GM23248 (cell line): ENCODE results near the gene SETD9. TPM values are rescaled to one million over a fixed set of nuclear protein-coding genes. Genes with fewer than 3 reads are reported as not detected.

Experiments
- DNase-seq: peaks from one replicate; pipeline ENCODE4 v3.0.0-alpha.2; 2015
- H2AFZ ChIP-seq: fragments of 200-600 bp; sonication (generic); 2 replicates; pipeline ENCODE4 v1.6.1; 2016; ENCODE audit warnings: antibody characterized with exemption
- H3F3A ChIP-seq: fragments of 200-600 bp; sonication (generic); 2 replicates; pipeline ENCODE4 v1.6.1; 2016; ENCODE audit warnings: mild to moderate bottlenecking, antibody characterized with exemption, mixed run types; ENCODE audit not compliant: insufficient read depth
- H3K27ac ChIP-seq: fragments of 200-600 bp; sonication (generic); 2 replicates; pipeline ENCODE4 v1.5.1; 2016; ENCODE audit warnings: mild to moderate bottlenecking
- H3K27me3 ChIP-seq: fragments of 200-600 bp; sonication (generic); replicated peaks from 2 replicates; pipeline ENCODE4 v1.6.1; 2016; ENCODE audit warnings: mild to moderate bottlenecking; ENCODE audit not compliant: insufficient read depth
- H3K36me3 ChIP-seq: fragments of 200-600 bp; sonication (generic); 2 replicates; pipeline ENCODE4 v1.6.1; 2016; ENCODE audit warnings: low read depth, mild to moderate bottlenecking
- H3K4me1 ChIP-seq: fragments of 200-600 bp; sonication (generic); 2 replicates; pipeline ENCODE4 v1.6.1; 2016; ENCODE audit warnings: mild to moderate bottlenecking; ENCODE audit not compliant: insufficient read depth
- H3K4me2 ChIP-seq: fragments of 200-600 bp; sonication (generic); one replicate; pipeline ENCODE4 v1.6.1; 2016; ENCODE audit warnings: mild to moderate bottlenecking; ENCODE audit not compliant: unreplicated experiment
- H3K4me3 ChIP-seq: fragments of 200-600 bp; sonication (generic); 2 replicates; pipeline ENCODE4 v1.5.1; 2016; ENCODE audit warnings: mild to moderate bottlenecking
- H3K79me2 ChIP-seq: fragments of 200-600 bp; sonication (generic); 2 replicates; pipeline ENCODE4 v1.6.1; 2016; ENCODE audit warnings: mild to moderate bottlenecking; ENCODE audit not compliant: insufficient read depth
- H3K9ac ChIP-seq: fragments of 200-600 bp; sonication (generic); 2 replicates; pipeline ENCODE4 v1.6.1; 2016; ENCODE audit warnings: mild to moderate bottlenecking
- H3K9me2 ChIP-seq: fragments of 200-600 bp; sonication (generic); 2 replicates; pipeline ENCODE4 v1.6.1; 2016; ENCODE audit warnings: mixed run types, mild to moderate bottlenecking, moderate library complexity; ENCODE audit not compliant: insufficient read depth
- H3K9me3 ChIP-seq: fragments of 200-600 bp; sonication (generic); one replicate; pipeline ENCODE4 v1.6.1; 2017; ENCODE audit warnings: low read depth
- H4K20me1 ChIP-seq: fragments of 200-600 bp; sonication (generic); 2 replicates; pipeline ENCODE4 v1.6.0; 2016; ENCODE audit not compliant: insufficient read depth
- EZH2 ChIP-seq: fragments of 200-600 bp; sonication (generic); IDR thresholded peaks from 2 replicates; pipeline ENCODE4 v1.6.1; 2018; ENCODE audit warnings: antibody characterized with exemption, mild to moderate bottlenecking; ENCODE audit not compliant: insufficient read depth, poor library complexity, severe bottlenecking
- EZH2phosphoT487 ChIP-seq: fragments of 200-600 bp; sonication (generic); IDR thresholded peaks from 2 replicates; pipeline ENCODE4 v1.6.1; 2018; ENCODE audit warnings: antibody characterized with exemption, moderate library complexity, mild to moderate bottlenecking, low read depth; ENCODE audit not compliant: insufficient read depth
- WGBS, 2 experiments: methylation state at CpG; one replicate each; pipeline ENCODE4 v1.1.6; 2015 to 2017; ENCODE audit warnings: low lambda C conversion rate in 2 of 2, low coverage in 1 of 2; ENCODE audit errors: missing lambda C conversion rate in 2 of 2; 5-methylcytosine and 5-hydroxymethylcytosine counted together
- in situ Hi-C: fragments of 300-500 bp; cut with MboI; formaldehyde crosslinking; loops from 2 replicates; pipeline ENCODE4 v1.15.0; 2020
- polyA plus RNA-seq: library from polyadenylated mRNA; unstranded; fragments of >200 nt; fragmentation: Nextera tagmentation; extraction: Ambion mirVana; gene quantifications from 2 replicates; pipeline ENCODE4 v1.2.1, GENCODE V29; 2016
- total RNA-seq: library from RNA; depleted of rRNA; stranded (reverse); fragments of >200 nt; shearing (Covaris generic); gene quantifications from 2 replicates; pipeline ENCODE4 v1.2.3, GENCODE V29; 2014

SETD9 gene
- total and polyA plus RNA-seq, 2 experiments from 2014 or later = 13.8 to 22.5 TPM

DNA sequence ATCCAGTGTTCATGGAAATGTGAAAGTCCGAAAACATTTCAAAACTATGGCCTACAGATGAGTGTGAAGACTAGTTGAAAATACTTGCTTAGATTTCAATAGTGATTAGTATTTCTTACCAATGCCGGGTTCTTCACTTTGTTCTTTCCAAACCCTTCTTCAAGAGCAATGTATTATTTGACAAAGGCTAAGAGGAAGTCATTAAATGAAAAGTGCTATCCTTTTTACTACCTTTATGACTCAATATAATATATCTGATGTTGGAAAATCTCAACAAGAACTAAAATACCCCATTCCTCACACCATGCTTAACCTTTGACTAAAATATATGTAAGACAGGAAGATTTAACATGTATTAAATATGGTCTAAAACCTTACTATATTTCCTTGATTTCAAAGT lies 49.2 kb downstream of the SETD9 start:
- Histone ChIP-seq H4K20me1 (no peaks in the 10 kb centered on the region), H3K9ac (no peak overlapping the region), H3K4me3 (no peak overlapping the region), H3K36me3 (no peaks in the 10 kb centered on the region), H3F3A (no peaks in the 10 kb centered on the region), H3K4me1 (no peaks in the 10 kb centered on the region), H3K9me2 (no peaks in the 10 kb centered on the region), H3K79me2 (no peaks in the 10 kb centered on the region), H3K4me2 (no peak overlapping the region), H2AFZ (no peak overlapping the region), H3K9me3 (no peaks in the 10 kb centered on the region), H3K27me3 (peaks cover 79% of the 10 kb centered on the region), H3K27ac (no peak overlapping the region)
- TF ChIP-seq EZH2phosphoT487 (no peak), EZH2 (no peak)
- no peak for DNase-seq
- 53 to 68% methylated on average over 2 of the region's 2 CpGs for WGBS, 2 experiments
- in situ Hi-C loops = no loop called here

GRCh38 chr5:56959326-56959725 lies 49.9 kb downstream of the SETD9 start:
- Histone ChIP-seq H3K27ac (no peak overlapping the region), H3K9me3 (no peaks in the 10 kb centered on the region), H3K79me2 (no peaks in the 10 kb centered on the region), H3K4me2 (no peak overlapping the region), H3K9me2 (no peaks in the 10 kb centered on the region), H4K20me1 (no peaks in the 10 kb centered on the region), H3K27me3 (peaks cover 80% of the 10 kb centered on the region), H2AFZ (no peak overlapping the region), H3K4me3 (no peak overlapping the region), H3F3A (no peaks in the 10 kb centered on the region), H3K36me3 (no peaks in the 10 kb centered on the region), H3K4me1 (no peaks in the 10 kb centered on the region), H3K9ac (no peak overlapping the region)
- in situ Hi-C loops = no loop called here
- DNase-seq = no peak
- 27 to 31% methylated on average over 4 of the region's 4 CpGs for WGBS, 2 experiments
- TF ChIP-seq EZH2 (no peak), EZH2phosphoT487 (no peak)

DNA sequence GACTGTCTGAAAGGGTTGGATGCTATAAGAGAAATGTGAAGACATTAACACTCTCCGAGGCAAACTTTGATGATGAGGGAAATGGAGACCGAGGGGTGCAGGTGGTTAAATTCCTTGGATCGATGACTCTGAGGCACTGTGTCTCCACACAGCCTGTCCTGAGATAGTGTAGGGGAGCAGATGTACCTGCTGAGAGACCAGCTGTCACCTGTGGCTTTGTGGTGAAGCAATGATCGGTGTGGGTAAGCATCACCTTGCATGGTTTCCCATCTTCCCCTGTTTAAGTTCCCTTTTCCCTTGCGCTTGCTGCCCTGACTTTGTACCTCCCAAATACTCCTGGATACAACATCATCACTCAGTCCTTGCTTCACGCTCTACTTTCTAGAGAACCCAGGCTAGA lies 52.4 kb downstream of the SETD9 start:
- Histone ChIP-seq H3F3A (no peaks in the 10 kb centered on the region), H3K4me3 (no peak overlapping the region), H3K27ac (no peak overlapping the region), H3K4me2 (no peak overlapping the region), H3K4me1 (no peaks in the 10 kb centered on the region), H3K9me3 (no peaks in the 10 kb centered on the region), H3K27me3 (peaks cover 68% of the 10 kb centered on the region), H3K36me3 (no peaks in the 10 kb centered on the region), H4K20me1 (no peaks in the 10 kb centered on the region), H3K9me2 (no peaks in the 10 kb centered on the region), H2AFZ (no peak overlapping the region), H3K9ac (no peak overlapping the region), H3K79me2 (no peaks in the 10 kb centered on the region)
- TF ChIP-seq EZH2phosphoT487 = no peak
- no peak for TF ChIP-seq EZH2
- WGBS, 2 experiments = 67 to 74% methylated on average over 6 of the region's 6 CpGs
- no peak for DNase-seq
- in situ Hi-C loops = no loop called here

GRCh38 chr5:56962286-56962685 lies 52.9 kb downstream of the SETD9 start:
- Histone ChIP-seq H3K4me1 (no peaks in the 10 kb centered on the region), H3K36me3 (no peaks in the 10 kb centered on the region), H3F3A (no peaks in the 10 kb centered on the region), H3K4me3 (no peak overlapping the region), H3K9ac (no peak overlapping the region), H3K4me2 (no peak overlapping the region), H4K20me1 (no peaks in the 10 kb centered on the region), H3K79me2 (no peaks in the 10 kb centered on the region), H2AFZ (no peak overlapping the region), H3K27ac (no peak overlapping the region), H3K27me3 (peaks cover 65% of the 10 kb centered on the region), H3K9me3 (no peaks in the 10 kb centered on the region), H3K9me2 (no peaks in the 10 kb centered on the region)
- 44 to 50% methylated on average over 2 of the region's 2 CpGs for WGBS, 2 experiments
- no peak for DNase-seq
- in situ Hi-C loops = no loop called here
- TF ChIP-seq EZH2 (no peak), EZH2phosphoT487 (no peak)

DNA sequence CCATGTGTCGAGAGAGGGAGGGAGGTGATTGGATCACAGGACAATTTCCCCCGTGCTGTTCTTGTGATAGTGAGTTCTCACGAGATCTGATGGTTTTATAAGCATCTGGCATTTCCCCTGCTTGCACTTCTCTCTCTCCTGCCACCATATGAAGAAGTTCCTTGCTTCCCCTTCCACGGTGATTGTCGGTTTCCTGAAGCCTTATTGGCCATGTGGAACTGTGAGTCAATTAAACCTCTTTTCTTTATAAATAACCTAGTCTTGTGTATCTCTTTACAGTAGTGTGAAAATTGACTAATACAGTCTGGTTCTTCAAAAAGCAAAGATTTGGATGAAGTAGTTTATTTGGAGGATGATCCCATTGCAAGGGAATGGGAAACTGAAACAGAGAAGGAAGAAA lies 53.9 kb downstream of the SETD9 start:
- Histone ChIP-seq H3F3A (no peaks in the 10 kb centered on the region), H2AFZ (no peak overlapping the region), H4K20me1 (no peaks in the 10 kb centered on the region), H3K79me2 (no peaks in the 10 kb centered on the region), H3K27ac (no peak overlapping the region), H3K27me3 (peaks cover 56% of the 10 kb centered on the region), H3K9me3 (no peaks in the 10 kb centered on the region), H3K9me2 (no peaks in the 10 kb centered on the region), H3K4me3 (no peak overlapping the region), H3K36me3 (no peaks in the 10 kb centered on the region), H3K9ac (no peak overlapping the region), H3K4me2 (no peak overlapping the region), H3K4me1 (no peaks in the 10 kb centered on the region)
- TF ChIP-seq EZH2 (no peak), EZH2phosphoT487 (no peak)
- WGBS, 2 experiments = 13 to 15% methylated on average over 5 of the region's 5 CpGs
- in situ Hi-C loops = no loop called here
- no peak for DNase-seq
